GM20000 (cell line): ENCODE measurements around the gene SUGCT.

Experiments used
- DNase-seq: peaks from one replicate; pipeline ENCODE4 v3.0.0; 2012; ENCODE audit warnings: low spot score
- CTCF ChIP-seq: IDR thresholded peaks from 2 replicates; pipeline ENCODE4 v1.5.1; 2012; ENCODE audit warnings: mild to moderate bottlenecking, control low read depth; ENCODE audit errors: extremely low read depth, missing control alignments

SUGCT gene

GRCh38 chr7:40811666-40812065 is 676.9 kb downstream of the SUGCT start:
- no peak for TF ChIP-seq CTCF
- DNase-seq, result no peak

- no peak for TF ChIP-seq CTCF
- no peak for DNase-seq
These were observed 680.2 kb downstream of the SUGCT start for GRCh38 chr7:40815022-40815421.

GRCh38 chr7:40815512-40815911 is 680.7 kb downstream of the SUGCT start:
- DNase-seq, result no peak
- TF ChIP-seq CTCF, result no peak

- TF ChIP-seq CTCF, result no peak
- DNase-seq, result no peak
These were observed 688.1 kb downstream of the SUGCT start for GRCh38 chr7:40822861-40823260.

- no peak for DNase-seq
- TF ChIP-seq CTCF, result no peak
These were observed 689.7 kb downstream of the SUGCT start for GRCh38 chr7:40824461-40824860.

- TF ChIP-seq CTCF, result no peak
- no peak for DNase-seq
These were observed 691.8 kb downstream of the SUGCT start for GRCh38 chr7:40826411-40827221.

- no peak for DNase-seq
- no peak for TF ChIP-seq CTCF
These were observed 692.6 kb downstream of the SUGCT start for GRCh38 chr7:40827222-40828085.
